NCI-H446 treated with DMSO at 0.1 percent for 48 hours (cell line): ENCODE measurements around the gene UBASH3A.

ENCODE experiments used
- DNase-seq: peaks from one replicate; lab custom pipeline; 2025; lab: John Stamatoyannopoulos, UW

UBASH3A gene, protein sequence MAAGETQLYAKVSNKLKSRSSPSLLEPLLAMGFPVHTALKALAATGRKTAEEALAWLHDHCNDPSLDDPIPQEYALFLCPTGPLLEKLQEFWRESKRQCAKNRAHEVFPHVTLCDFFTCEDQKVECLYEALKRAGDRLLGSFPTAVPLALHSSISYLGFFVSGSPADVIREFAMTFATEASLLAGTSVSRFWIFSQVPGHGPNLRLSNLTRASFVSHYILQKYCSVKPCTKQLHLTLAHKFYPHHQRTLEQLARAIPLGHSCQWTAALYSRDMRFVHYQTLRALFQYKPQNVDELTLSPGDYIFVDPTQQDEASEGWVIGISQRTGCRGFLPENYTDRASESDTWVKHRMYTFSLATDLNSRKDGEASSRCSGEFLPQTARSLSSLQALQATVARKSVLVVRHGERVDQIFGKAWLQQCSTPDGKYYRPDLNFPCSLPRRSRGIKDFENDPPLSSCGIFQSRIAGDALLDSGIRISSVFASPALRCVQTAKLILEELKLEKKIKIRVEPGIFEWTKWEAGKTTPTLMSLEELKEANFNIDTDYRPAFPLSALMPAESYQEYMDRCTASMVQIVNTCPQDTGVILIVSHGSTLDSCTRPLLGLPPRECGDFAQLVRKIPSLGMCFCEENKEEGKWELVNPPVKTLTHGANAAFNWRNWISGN

DNA sequence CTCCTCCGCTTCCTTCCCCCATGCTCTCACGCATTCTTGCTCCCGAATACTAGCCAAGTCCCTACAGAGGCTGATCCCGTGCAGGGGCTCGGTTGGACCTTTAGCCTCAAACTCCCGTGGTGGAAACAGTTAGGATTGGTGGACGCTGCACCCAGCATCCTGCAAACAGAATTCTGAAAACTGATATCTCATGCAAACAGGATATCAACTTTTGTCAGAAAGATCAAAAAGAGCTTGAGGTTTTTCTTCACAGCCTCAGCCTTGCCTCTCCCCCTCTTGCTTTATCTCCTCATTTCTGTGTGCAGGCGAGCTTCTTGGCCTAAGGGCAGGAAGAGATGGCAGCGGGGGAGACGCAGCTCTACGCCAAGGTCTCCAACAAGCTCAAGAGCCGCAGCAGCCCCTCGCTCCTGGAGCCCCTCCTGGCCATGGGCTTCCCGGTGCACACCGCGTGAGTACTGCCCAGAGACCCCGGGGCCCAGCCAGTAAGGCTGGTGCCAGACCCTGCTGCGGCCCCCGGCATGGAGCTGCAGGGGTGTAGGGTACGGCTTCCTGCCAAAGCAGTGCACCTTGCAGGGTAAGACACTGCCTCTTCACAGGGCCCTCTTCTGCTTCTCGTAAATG, at the start of gene UBASH3A:
Gene UBASH3A, plus strand, starts transcription at position 292 of the 621 bp plus-strand sequence. Its CDS starts 44 bp downstream, at position 336.
- DNase-seq: no peak

DNA sequence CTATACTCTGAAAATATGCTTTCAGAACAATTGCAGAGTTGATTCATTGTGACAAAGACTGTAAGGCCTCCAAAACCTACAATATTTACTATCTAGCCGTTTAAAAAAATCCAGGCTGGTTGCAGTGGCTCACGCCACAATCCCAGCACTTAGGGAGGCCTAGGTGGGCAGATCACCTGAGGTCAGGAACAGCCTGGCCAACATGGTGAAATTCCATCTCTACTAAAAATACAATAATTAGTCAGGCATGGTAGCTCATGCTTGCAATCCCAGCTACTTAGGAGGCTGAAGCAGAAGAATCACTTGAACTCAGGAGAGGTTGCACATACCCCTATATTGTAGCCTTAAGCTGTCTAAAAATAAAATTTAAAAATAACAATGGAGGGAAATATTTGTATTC, 47.7 kb upstream of the UBASH3A start:
- no peak for DNase-seq

- no peak for DNase-seq
These were observed 47.1 kb upstream of the UBASH3A start for GRCh38 chr21:42356650-42357049.

- DNase-seq: no peak
These were observed 46.4 kb upstream of the UBASH3A start for GRCh38 chr21:42357307-42357706.

DNA sequence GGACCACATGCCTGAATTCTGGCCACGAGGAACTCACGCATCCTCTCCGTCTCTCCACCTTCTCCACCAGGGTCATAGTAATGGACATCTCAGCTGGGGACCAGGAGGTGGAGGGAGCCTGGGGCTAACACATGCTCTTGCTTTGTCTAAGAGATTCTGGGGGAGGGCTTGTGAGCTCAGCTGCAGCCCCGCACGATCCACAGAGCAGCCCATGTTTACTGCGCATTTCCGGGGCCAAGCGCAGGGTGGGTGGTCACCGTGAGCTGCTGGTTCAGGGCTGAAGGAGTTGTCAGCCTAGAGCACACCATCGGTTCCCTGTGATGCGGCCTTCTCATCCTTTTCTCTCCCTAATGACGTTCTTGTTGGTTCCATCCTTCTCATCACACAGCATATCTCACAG, 45.4 kb upstream of the UBASH3A start:
- no peak for DNase-seq

DNA sequence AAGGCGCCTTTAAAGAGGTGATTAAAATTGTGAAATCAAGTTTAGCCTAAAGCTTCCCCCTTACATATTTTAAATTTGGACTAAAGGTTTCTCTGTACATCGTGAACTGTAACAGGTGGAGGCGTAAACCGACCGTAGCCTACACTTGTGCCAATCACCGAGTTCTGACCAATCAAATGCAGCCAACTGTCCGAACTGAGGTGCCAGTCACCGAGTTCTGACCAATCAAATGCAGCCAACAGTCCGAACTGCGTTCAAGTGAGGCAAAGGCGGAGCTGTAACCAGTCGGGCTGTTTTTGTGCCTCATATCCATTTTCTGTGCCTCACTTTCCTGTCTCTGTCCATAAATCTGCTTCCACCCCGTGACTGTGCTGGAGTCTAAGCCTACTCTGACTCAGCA, 44.8 kb upstream of the UBASH3A start:
- no peak for DNase-seq

GRCh38 chr21:42360317-42360716, 43.4 kb upstream of the UBASH3A start:
- no peak for DNase-seq

- no peak for DNase-seq
These were observed 42.4 kb upstream of the UBASH3A start for GRCh38 chr21:42361286-42361685.

GRCh38 chr21:42362198-42362597, 41.5 kb upstream of the UBASH3A start:
- no peak for DNase-seq

- DNase-seq: no peak
These were observed 41.0 kb upstream of the UBASH3A start for GRCh38 chr21:42362700-42363099.

GRCh38 chr21:42363312-42363711, 40.4 kb upstream of the UBASH3A start:
- DNase-seq: no peak

DNA sequence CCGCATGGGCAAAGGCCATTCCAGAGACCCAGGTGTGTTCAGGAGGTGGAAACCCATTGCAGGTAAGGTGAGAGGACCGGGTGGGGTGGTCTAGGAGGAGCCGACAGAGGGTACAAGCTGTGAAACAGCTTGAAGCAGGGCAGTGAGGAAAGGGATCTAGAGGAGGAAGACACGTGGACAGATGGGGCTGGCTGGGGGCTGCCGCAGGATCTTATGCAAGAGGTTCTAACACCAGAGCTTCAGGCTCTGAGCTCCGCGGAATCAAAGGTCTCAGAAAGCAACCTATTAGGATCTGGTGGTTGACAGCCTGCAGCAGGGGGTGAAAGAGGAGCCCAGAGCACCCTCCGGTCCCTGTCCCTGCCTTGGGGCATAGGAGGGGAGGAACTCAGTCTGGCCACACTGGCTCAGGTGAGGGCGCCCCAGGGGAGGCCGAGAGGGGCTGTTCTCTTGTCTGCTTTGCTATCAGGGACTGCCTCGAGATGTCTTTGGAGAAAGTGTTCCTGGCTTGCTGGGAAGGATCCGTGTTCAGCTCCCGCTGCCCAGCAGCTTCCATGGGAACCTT, 39.3 kb upstream of the UBASH3A start:
- DNase-seq: no peak

DNA sequence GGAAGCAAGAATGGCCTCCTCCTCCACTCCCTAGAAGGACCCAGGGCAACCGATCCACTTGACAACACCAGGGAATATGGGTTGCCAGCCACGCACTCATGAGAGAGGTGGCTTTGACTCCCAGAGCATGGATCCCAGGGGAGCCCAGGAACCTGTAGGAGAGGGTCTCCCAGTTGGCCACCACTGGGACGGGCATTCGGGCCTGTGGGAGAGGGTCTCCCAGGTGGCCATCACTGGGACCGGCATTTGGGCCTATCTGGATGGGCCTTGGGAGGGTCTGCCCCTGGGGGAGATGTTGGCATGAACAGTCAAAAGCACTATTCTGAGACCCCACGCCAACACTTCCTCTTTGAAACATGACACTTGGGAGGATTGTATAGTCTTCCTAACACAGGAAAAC, 37.9 kb upstream of the UBASH3A start:
- DNase-seq: no peak

GRCh38 chr21:42366292-42367010, 37.3 kb upstream of the UBASH3A start, which contains the start of gene TFF1:
TSS of gene TFF1 (minus strand) at chr21:42366535. CDS start at chr21:42366495, 40 bp downstream.
- no peak for DNase-seq

GRCh38 chr21:42367367-42368165, 36.1 kb upstream of the UBASH3A start:
- no peak for DNase-seq

- DNase-seq: no peak
These were observed 33.9 kb upstream of the UBASH3A start for GRCh38 chr21:42369821-42370220.

DNA sequence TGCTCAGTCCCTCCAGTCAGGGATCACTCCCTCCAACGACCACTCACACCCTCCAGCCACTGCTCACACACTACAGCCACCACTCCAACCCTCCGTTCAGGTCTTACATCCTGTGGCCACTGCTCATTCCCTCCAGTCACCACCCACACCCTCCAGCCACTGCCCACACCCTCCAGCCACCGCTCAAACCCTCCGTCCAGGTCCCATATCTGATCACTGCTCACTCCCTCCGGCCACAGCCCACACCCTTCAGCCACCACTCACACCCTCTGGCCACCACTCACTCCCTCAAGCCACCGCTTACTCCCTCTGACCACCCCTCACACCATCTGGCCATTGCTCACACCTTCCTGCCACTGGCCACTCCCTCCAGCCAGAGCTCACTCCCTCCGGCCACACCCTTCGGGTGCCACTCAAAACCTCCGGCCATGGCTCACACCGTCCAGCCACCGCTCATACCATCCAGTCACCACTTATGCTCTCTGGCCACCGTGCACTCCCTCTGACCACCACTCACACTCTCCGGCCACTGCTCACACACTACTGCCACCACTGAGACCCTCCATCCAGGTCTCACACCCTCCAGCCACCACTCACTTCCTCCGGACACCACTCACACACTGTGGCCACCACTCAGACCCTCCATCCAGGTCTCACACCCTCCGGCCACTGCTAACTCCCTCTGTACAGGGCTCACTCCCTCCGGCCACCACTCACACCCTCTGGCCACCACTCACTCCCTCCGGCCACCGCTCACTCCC, 32.6 kb upstream of the UBASH3A start:
- no peak for DNase-seq

DNA sequence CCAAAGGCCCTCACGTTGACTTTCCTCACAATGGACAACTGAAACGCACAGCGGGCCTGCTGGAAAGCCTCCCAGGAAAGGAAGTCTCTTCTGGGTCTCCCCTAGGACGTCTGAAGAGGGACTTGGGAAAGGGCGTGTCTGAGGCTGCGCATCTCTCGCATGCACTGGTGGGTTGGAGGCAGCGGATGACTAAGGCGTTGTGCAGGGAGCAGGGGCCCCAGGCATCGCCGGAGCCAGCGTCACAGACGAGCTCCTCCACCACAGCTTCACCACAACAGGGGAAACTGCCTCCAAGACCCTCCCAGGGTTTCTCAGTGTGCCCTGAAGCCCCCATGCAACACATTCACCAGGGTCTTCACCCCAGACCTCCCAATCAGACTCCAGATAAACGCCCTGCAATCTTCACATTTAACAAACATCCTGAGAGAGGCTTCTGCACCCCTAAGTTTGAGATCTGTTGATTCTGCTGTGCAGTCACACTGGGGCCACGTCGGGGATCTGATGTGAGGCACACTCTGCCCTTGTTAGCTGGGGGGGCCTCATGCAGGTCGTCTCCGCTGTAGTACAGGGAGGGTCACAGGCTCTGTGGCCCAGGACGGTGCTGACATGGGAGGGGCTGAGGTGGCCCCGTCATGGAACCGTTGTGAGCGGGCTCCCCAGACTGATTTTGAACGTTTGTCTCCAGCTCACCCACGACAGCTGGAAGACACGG, 30.4 kb upstream of the UBASH3A start:
- no peak for DNase-seq

GRCh38 chr21:42373908-42374455, 29.7 kb upstream of the UBASH3A start:
- no peak for DNase-seq
